IPS-15b (cell line): ENCODE data around the gene TBC1D32.
"Not testable (repeated sequence)": the region's sequence is repeated elsewhere in the genome, so short reads cannot be mapped to it uniquely, and the experiment has no call there.

Source experiments
- H3K27me3 ChIP-seq: one replicate; pipeline ENCODE4 v1.6.1; 2013; ENCODE audit warnings: low read length; ENCODE audit not compliant: control insufficient read depth, insufficient read depth
- H3K36me3 ChIP-seq: one replicate; pipeline ENCODE4 v1.6.1; 2013; ENCODE audit warnings: low read length; ENCODE audit not compliant: control insufficient read depth, insufficient read depth
- H3K4me1 ChIP-seq: one replicate; pipeline ENCODE4 v1.6.1; 2013; ENCODE audit warnings: mild to moderate bottlenecking, low read length; ENCODE audit not compliant: control insufficient read depth, insufficient read depth
- H3K4me3 ChIP-seq: one replicate; pipeline ENCODE4 v1.5.1; 2013; ENCODE audit warnings: low read depth, low read length
- H3K9ac ChIP-seq: one replicate; pipeline ENCODE4 v1.6.1; 2013; ENCODE audit warnings: low read depth, mild to moderate bottlenecking, low read length
- H3K9me3 ChIP-seq: one replicate; pipeline ENCODE4 v1.6.1; 2013; ENCODE audit warnings: mild to moderate bottlenecking, low read length; ENCODE audit not compliant: control insufficient read depth, insufficient read depth

The TBC1D32 gene

GRCh38 chr6:121201105-121201504 lies 133.2 kb downstream of the TBC1D32 start:
- H3K4me3 ChIP-seq: no peak overlapping the region
- no peaks in the 10 kb centered on the region for H3K36me3 ChIP-seq

GRCh38 chr6:121196042-121196441 lies 138.2 kb downstream of the TBC1D32 start:
- not testable (repeated sequence) for H3K4me3 ChIP-seq, H3K9ac ChIP-seq, H3K27me3 ChIP-seq, H3K9me3 ChIP-seq, H3K36me3 ChIP-seq, H3K4me1 ChIP-seq

More at GRCh38 chr6:121201105-121201504, 133.2 kb downstream of the TBC1D32 start:
- no peaks in the 10 kb centered on the region for H3K27me3 ChIP-seq
- H3K4me1 ChIP-seq: no peaks in the 10 kb centered on the region
- no peaks in the 10 kb centered on the region for H3K9me3 ChIP-seq
- H3K9ac ChIP-seq: no peak overlapping the region

- H3K27me3 ChIP-seq: no peaks in the 10 kb centered on the region
- no peaks in the 10 kb centered on the region for H3K4me1 ChIP-seq
- H3K36me3 ChIP-seq: no peaks in the 10 kb centered on the region
- no peak overlapping the region for H3K4me3 ChIP-seq
- no peak overlapping the region for H3K9ac ChIP-seq
- no peaks in the 10 kb centered on the region for H3K9me3 ChIP-seq
Observed at GRCh38 chr6:121190122-121190521, 144.2 kb downstream of the TBC1D32 start.

GRCh38 chr6:121188356-121188755 lies 145.9 kb downstream of the TBC1D32 start:
- H3K4me3 ChIP-seq: no peak overlapping the region
- no peaks in the 10 kb centered on the region for H3K9me3 ChIP-seq
- H3K9ac ChIP-seq: no peak overlapping the region
- H3K4me1 ChIP-seq: no peaks in the 10 kb centered on the region
- no peaks in the 10 kb centered on the region for H3K36me3 ChIP-seq
- H3K27me3 ChIP-seq: no peaks in the 10 kb centered on the region

GRCh38 chr6:121187833-121188200 lies 146.5 kb downstream of the TBC1D32 start:
- no peaks in the 10 kb centered on the region for H3K27me3 ChIP-seq
- no peak overlapping the region for H3K9ac ChIP-seq
- H3K4me3 ChIP-seq: no peak overlapping the region
- no peaks in the 10 kb centered on the region for H3K9me3 ChIP-seq
- no peaks in the 10 kb centered on the region for H3K4me1 ChIP-seq
- no peaks in the 10 kb centered on the region for H3K36me3 ChIP-seq

- no peaks in the 10 kb centered on the region for H3K4me1 ChIP-seq
- H3K27me3 ChIP-seq: no peaks in the 10 kb centered on the region
- H3K36me3 ChIP-seq: no peaks in the 10 kb centered on the region
- H3K9me3 ChIP-seq: no peaks in the 10 kb centered on the region
- H3K9ac ChIP-seq: no peak overlapping the region
- H3K4me3 ChIP-seq: no peak overlapping the region
Observed at GRCh38 chr6:121187200-121187832, 147.0 kb downstream of the TBC1D32 start.

- Histone ChIP-seq H3K9me3 (no peaks in the 10 kb centered on the region), H3K4me3 (no peak overlapping the region), H3K36me3 (no peaks in the 10 kb centered on the region), H3K27me3 (no peaks in the 10 kb centered on the region), H3K4me1 (no peaks in the 10 kb centered on the region), H3K9ac (no peak overlapping the region)
Observed at GRCh38 chr6:121183742-121184141, 150.5 kb downstream of the TBC1D32 start.

GRCh38 chr6:121175827-121176226 lies 158.5 kb downstream of the TBC1D32 start:
- Histone ChIP-seq H3K4me3 (no peak overlapping the region), H3K9me3 (no peaks in the 10 kb centered on the region), H3K27me3 (no peaks in the 10 kb centered on the region), H3K9ac (no peak overlapping the region), H3K4me1 (no peaks in the 10 kb centered on the region), H3K36me3 (no peaks in the 10 kb centered on the region)

GRCh38 chr6:121172451-121172850 lies 161.8 kb downstream of the TBC1D32 start:
- H3K9ac ChIP-seq, H3K4me3 ChIP-seq, H3K27me3 ChIP-seq, H3K4me1 ChIP-seq, H3K9me3 ChIP-seq, H3K36me3 ChIP-seq: not testable (repeated sequence)

- H3K4me1 ChIP-seq: no peaks in the 10 kb centered on the region
Observed at GRCh38 chr6:121171879-121172278, 162.4 kb downstream of the TBC1D32 start.

GRCh38 chr6:121161886-121162285 lies 172.4 kb downstream of the TBC1D32 start:
- no peaks in the 10 kb centered on the region for H3K4me1 ChIP-seq
- H3K9ac ChIP-seq: no peak overlapping the region
- no peak overlapping the region for H3K4me3 ChIP-seq
- no peaks in the 10 kb centered on the region for H3K27me3 ChIP-seq
- H3K9me3 ChIP-seq: no peaks in the 10 kb centered on the region
- H3K36me3 ChIP-seq: no peaks in the 10 kb centered on the region

More at GRCh38 chr6:121171879-121172278, 162.4 kb downstream of the TBC1D32 start:
- no peaks in the 10 kb centered on the region for H3K27me3 ChIP-seq
- H3K9me3 ChIP-seq: no peaks in the 10 kb centered on the region
- H3K4me3 ChIP-seq: no peak overlapping the region
- no peaks in the 10 kb centered on the region for H3K36me3 ChIP-seq
- no peak overlapping the region for H3K9ac ChIP-seq

- H3K9ac ChIP-seq: no peak overlapping the region
- H3K4me3 ChIP-seq: no peak overlapping the region
Observed at GRCh38 chr6:121160276-121160675, 174.0 kb downstream of the TBC1D32 start.

More at GRCh38 chr6:121160276-121160675, 174.0 kb downstream of the TBC1D32 start:
- Histone ChIP-seq H3K4me1 (no peaks in the 10 kb centered on the region), H3K9me3 (no peaks in the 10 kb centered on the region), H3K36me3 (no peaks in the 10 kb centered on the region), H3K27me3 (no peaks in the 10 kb centered on the region)
